Bronchial epithelial cell (primary cell): ENCODE data around the gene EXO5. TPM values are rescaled to one million over a fixed set of nuclear protein-coding genes. Genes with fewer than 3 reads are reported as not detected.
"Not testable (repeated sequence)": the region's sequence is repeated elsewhere in the genome, so short reads cannot be mapped to it uniquely, and the experiment has no call there.

Experiments used
- DNase-seq: peaks from one replicate; pipeline ENCODE4 v3.0.0-alpha.2; 2010; ENCODE audit warnings: low read depth
- FAIRE-seq: peaks from 2 replicates; lab custom pipeline; 2011; peaks lifted over from hg19 to GRCh38; lab: Jason Lieb, UNC
- H3K27me3 ChIP-seq: 2 replicates; pipeline ENCODE4 v1.5.1; 2011; ENCODE audit warnings: low read length; ENCODE audit not compliant: control insufficient read depth, insufficient read depth
- H3K36me3 ChIP-seq: 2 replicates; pipeline ENCODE4 v1.5.1; 2011; ENCODE audit warnings: low read length; ENCODE audit not compliant: control insufficient read depth, insufficient read depth
- H3K4me3 ChIP-seq: 2 replicates; pipeline ENCODE4 v1.5.1; 2011; ENCODE audit warnings: mild to moderate bottlenecking, low read depth, low read length, control low read depth
- total RNA-seq: library from RNA; depleted of rRNA; stranded (reverse); fragments of >200 nt; gene quantifications from 2 replicates; pipeline ENCODE4 v1.2.1, GENCODE V29; 2014
- TF ChIP-seq, protein P1 (sequence below): IDR thresholded peaks from 2 replicates; pipeline ENCODE4 v1.5.1; 2011; ENCODE audit warnings: mild to moderate bottlenecking, moderate library complexity, low read length, control low read depth, inconsistent platforms; ENCODE audit not compliant: insufficient read depth, severe bottlenecking

EXO5 gene
- total RNA-seq, 1 donor from 2014 or later = 5.5 TPM

DNA sequence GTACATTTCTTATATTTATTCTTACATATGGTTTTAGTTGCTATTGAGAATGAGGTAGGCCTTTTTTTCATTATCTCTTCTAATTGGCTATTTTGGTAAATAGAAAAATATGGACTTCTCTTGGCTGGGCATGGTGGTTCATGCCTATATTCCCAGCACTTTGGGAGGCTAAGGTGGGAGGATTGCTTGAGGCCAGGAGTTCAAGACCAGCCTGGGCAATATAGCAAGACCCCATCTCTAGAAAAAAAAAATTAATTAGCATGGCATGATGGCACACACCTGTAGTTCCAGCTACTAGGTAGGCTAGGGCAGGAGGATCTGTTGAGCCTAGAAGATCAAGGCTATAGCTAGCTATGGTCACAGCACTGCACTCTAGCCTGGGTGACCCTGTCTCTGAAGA lies 26.0 kb downstream of the EXO5 start:
- Histone ChIP-seq H3K36me3 (no peaks in the 10 kb centered on the region), H3K27me3 (no peaks in the 10 kb centered on the region), H3K4me3 (no peak overlapping the region)
- no peak for FAIRE-seq
- TF ChIP-seq, protein P1, sequence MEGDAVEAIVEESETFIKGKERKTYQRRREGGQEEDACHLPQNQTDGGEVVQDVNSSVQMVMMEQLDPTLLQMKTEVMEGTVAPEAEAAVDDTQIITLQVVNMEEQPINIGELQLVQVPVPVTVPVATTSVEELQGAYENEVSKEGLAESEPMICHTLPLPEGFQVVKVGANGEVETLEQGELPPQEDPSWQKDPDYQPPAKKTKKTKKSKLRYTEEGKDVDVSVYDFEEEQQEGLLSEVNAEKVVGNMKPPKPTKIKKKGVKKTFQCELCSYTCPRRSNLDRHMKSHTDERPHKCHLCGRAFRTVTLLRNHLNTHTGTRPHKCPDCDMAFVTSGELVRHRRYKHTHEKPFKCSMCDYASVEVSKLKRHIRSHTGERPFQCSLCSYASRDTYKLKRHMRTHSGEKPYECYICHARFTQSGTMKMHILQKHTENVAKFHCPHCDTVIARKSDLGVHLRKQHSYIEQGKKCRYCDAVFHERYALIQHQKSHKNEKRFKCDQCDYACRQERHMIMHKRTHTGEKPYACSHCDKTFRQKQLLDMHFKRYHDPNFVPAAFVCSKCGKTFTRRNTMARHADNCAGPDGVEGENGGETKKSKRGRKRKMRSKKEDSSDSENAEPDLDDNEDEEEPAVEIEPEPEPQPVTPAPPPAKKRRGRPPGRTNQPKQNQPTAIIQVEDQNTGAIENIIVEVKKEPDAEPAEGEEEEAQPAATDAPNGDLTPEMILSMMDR = no peak
- no peak for DNase-seq

DNA sequence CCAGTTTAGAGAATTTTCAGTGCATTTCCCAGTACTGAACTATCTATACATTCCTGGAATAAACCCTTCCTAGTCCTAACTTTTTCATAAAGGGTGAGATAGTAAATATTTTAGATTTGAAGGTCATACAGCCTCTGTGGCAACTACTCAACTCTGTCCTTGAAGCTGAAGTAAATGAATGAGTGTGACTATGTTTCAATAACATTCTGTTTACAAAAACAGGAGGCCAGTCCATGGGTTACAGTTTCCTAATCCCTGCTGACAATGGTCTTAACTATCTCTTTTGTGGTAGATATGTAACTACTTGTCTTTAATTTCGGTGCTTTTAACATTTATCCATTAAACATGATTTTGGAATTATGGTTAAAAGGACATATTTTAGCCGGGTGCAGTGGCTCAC lies 27.2 kb downstream of the EXO5 start:
- FAIRE-seq (no peak), DNase-seq (no peak)
- no peaks in the 10 kb centered on the region for H3K27me3 ChIP-seq
- H3K4me3 ChIP-seq = no peak overlapping the region
- TF ChIP-seq, protein P1 = no peak
- H3K36me3 ChIP-seq = no peaks in the 10 kb centered on the region

DNA sequence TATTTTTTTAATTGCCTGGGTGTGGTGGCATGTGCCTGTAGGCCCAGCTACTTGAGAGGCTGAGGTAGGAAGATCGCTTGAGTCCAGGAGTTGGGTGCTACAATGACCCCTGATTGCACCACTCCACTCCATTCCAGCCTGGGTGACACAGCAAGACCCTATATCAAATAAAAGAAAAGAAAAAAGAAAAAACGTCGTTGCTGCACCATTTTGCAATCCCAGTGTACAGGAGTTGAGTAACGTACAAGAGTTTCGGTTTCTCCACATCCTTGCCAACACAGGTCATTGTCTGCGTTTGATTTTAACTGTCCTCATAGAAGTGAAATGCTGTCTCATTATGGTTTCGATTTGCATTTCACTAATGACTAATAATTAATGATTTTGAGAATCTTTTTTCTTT lies 30.8 kb downstream of the EXO5 start:
- TF ChIP-seq, protein P1 = no peak
- H3K36me3 ChIP-seq = no peaks in the 10 kb centered on the region
- DNase-seq (no peak), FAIRE-seq (no peak)
- H3K27me3 ChIP-seq = no peaks in the 10 kb centered on the region
- H3K4me3 ChIP-seq = no peak overlapping the region

DNA sequence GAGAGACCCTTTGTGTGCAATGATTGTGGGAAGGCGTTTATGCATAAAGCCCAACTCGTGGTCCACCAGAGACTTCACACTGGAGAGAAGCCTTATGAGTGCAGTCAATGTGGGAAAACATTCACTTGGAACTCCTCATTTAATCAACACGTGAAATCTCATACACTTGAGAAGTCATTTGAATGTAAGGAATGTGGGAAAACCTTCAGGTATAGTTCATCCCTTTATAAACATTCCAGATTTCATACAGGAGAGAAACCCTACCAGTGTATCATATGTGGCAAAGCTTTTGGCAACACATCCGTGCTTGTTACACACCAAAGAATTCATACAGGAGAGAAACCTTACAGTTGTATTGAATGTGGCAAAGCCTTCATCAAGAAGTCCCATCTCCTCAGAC lies 38.4 kb downstream of the EXO5 start:
- DNase-seq = no peak
- TF ChIP-seq, protein P1 = no peak
- no peak for FAIRE-seq
- Histone ChIP-seq H3K36me3 (no peaks in the 10 kb centered on the region), H3K27me3 (no peaks in the 10 kb centered on the region), H3K4me3 (no peak overlapping the region)

DNA sequence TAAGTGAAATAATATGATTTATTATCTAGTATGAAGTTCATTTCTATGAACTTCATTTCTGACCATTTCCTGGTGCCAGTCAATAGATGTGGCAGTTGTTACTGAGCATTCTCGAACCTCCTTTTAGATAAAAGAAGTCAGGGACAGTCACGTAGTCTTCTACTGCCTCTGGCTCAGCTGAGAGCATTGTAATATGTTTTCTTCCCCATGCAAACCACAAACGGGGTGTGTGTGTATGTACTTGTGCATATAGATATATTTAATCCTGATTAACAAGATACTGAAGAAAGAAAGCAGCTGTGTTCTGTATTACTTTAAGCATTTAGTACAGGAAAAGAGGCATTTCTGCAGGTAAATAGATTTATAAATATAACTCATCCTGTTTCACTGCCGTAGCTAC lies 44.5 kb downstream of the EXO5 start:
- H3K27me3 ChIP-seq = no peaks in the 10 kb centered on the region
- DNase-seq (no peak), FAIRE-seq (no peak)
- TF ChIP-seq, protein P1 = no peak
- no peaks in the 10 kb centered on the region for H3K36me3 ChIP-seq
- no peak overlapping the region for H3K4me3 ChIP-seq

DNA sequence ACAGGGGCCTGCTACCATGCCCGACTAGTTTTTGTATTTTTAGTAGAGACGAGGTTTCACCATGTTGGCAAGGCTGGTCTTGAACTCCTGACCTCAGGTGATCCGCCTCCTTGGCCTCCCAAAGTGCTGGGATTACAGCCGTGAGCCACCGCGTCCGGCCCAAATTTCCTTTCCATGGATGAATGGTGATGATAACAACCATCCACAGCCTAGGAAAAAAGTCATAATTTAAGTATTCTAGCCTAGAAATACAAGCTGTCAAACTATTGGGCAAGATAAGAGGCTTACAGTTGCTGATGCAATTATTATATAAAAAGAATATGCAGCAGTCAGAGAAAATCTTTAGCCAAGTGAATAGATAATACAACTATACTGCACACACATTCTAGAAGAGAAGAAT lies 46.2 kb downstream of the EXO5 start:
- not testable (repeated sequence) for H3K36me3 ChIP-seq, DNase-seq, FAIRE-seq, H3K27me3 ChIP-seq, H3K4me3 ChIP-seq
